Kidney tubule cell (primary cell): ENCODE measurements around the gene KCNT1.

ENCODE experiments used
- DNase-seq: peaks from one replicate; pipeline ENCODE4 v3.0.0-alpha.2; 2018; ENCODE audit warnings: low spot score

KCNT1 gene

GRCh38 chr9:135747311-135747710, 45.3 kb downstream of the KCNT1 start:
- no peak for DNase-seq

DNA sequence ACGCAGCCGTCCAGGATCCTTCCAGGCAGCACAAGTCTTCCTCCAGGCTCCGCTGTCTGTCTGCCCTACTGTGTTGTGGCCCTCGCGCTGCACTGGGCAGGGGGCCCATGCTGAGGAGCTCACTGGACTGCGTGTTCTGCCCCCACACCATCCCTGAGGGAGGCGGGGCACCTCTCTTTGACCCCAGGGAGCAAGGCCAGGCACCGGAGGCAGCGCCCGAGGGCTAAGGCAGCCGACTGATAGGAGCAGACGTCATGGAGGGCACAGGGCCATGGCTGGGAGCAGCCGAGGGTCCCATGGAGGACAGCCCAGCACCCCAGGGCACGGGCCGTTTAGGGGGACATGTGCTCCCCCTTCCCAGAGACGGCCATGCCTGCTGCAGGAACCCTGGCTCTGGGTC, 46.7 kb downstream of the KCNT1 start:
- no peak for DNase-seq

- no peak for DNase-seq
Observed at GRCh38 chr9:135749171-135750045, 47.4 kb downstream of the KCNT1 start.

DNA sequence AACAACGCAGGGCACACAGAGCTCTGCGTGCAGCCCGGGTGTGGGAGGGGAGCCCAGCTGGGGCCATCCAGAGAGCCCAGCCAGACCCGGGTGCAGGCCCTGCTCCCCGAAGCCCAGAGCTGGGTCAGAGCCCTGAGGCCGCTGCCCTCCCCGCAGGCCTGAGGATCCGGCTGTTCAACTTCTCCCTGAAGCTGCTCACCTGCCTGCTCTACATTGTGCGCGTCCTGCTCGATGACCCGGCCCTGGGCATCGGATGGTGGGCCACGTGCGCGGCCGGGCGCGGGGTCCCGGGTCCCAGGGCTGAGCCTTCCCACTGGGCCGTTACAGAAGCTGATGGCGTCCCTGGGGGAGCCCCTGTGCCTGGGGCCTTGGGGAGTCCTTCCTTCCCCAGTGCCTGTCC, 48.8 kb downstream of the KCNT1 start:
- no peak for DNase-seq

DNA sequence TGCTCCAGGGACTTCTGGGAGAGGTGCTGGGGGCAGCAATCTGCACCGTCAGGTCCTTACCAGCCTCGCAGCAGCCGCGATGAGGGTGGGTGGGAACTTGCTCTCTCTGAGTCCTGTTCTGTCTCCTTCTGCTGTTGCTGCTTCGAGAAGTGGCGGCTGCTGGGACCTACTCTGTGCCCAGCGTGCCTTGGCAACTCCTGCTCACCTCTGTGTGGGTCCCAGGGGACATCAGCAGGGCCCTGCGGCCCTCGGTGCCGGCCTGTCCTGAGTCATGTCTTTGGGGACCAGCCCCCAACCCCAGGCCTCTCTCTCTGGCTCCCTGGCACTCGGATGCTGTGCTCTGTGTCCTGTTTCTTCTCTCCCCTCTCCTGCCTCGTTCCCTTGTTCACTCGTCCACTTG, 49.5 kb downstream of the KCNT1 start:
- DNase-seq, result no peak

- no peak for DNase-seq
Observed at GRCh38 chr9:135752281-135753204, 50.6 kb downstream of the KCNT1 start.

DNA sequence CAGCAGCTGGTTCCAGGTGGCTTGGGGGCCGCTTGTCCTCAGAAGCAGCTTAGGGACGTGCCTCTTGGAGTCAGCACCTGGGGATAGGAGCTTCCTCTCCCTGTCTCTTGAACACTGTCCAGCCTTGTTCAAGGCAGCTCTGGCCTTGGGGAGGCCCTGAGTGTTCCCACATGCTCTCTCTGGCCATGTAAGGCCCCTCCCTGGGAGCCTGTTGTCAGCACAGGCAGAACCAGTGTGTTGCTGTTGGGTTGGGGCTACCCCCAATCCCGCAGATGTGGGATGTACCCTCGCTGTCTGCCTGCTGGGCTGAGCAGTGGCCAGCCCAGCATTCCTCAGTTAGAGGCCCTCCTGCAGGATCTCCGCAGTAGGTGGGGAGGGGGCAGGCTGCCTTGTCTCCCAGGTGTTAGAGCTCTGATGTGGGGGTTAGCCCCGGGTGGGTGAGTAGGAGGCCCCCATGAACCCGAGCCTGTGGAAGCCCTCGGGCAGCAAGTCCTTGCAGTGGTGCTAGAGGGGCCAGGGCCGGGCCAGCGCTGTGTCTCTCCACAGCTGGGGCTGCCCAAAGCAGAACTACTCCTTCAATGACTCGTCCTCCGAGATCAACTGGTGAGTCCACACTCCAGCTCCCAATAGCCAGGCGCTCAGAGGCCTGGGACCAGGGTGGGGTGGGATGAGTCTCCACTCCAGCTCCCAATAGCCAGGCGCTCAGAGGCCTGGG, 51.6 kb downstream of the KCNT1 start:
- DNase-seq, result no peak

GRCh38 chr9:135756576-135756975, 54.6 kb downstream of the KCNT1 start:
- DNase-seq, result no peak

DNA sequence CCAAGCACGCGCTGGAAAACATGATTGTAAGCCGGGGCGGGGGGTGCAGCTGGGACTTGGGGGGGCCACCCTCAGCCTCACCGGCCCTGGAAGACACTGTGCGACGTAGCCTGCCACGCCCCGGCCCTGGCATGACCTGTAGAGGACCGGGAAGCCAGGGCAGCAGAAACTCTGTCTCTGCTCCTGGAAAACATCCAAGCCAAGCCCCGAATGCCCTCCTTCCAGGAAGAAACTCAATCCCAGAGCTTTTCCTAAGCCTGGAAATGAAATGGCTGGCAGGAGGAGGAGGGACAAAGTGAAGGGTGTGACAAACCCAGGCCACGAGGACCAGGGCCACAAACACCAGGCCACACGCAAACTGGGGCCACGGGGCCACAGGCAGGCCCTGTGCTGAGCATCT, 55.4 kb downstream of the KCNT1 start:
- DNase-seq, result no peak

DNA sequence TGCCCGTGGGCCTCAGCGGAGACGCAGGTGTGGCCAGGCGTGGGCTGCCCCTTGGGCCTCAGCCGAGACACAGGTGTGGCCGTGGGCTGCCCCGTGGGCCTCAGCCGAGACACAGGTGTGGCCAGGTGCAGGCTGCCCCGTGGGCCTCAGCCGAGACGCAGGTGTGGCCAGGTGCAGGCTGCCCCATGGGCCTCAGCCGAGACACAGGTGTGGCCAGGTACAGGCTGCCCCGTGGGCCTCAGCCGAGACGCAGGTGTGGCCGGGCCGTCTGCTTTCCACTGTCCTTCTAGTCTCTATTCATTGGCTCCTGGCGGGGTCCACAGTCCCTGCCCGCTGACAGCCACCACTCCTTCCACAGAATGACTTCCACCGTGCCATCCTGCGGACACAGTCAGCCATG, 56.1 kb downstream of the KCNT1 start:
- DNase-seq, result no peak

- no peak for DNase-seq
Observed at GRCh38 chr9:135758870-135759269, 56.9 kb downstream of the KCNT1 start.

GRCh38 chr9:135759676-135760300, 57.8 kb downstream of the KCNT1 start:
- DNase-seq, result no peak

DNA sequence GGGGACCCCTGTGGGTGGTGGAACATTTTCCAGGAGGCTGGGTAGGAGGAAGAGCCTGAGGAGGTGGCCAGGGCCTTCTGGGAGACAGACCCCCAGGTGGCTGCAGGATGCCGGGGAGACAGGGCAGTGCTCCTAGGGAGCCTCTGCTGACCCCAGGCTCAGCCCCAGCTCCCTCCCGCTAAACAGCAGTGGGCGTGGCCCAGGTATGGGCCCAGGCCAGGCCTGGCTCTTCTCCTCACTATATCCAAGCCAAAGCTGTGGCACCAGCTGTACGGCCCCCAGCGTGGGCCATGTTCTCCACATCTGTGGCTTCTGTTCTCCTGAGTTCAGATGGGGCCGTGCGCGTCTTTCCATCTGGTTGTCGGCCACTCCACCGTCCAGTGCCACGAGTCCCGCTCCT, 58.5 kb downstream of the KCNT1 start:
- no peak for DNase-seq

GRCh38 chr9:135761150-135761844, 59.3 kb downstream of the KCNT1 start:
- DNase-seq, result no peak

GRCh38 chr9:135761845-135762168, 59.8 kb downstream of the KCNT1 start:
- DNase-seq, result no peak

- DNase-seq, result no peak
Observed at GRCh38 chr9:135762921-135763320, 60.9 kb downstream of the KCNT1 start.

DNA sequence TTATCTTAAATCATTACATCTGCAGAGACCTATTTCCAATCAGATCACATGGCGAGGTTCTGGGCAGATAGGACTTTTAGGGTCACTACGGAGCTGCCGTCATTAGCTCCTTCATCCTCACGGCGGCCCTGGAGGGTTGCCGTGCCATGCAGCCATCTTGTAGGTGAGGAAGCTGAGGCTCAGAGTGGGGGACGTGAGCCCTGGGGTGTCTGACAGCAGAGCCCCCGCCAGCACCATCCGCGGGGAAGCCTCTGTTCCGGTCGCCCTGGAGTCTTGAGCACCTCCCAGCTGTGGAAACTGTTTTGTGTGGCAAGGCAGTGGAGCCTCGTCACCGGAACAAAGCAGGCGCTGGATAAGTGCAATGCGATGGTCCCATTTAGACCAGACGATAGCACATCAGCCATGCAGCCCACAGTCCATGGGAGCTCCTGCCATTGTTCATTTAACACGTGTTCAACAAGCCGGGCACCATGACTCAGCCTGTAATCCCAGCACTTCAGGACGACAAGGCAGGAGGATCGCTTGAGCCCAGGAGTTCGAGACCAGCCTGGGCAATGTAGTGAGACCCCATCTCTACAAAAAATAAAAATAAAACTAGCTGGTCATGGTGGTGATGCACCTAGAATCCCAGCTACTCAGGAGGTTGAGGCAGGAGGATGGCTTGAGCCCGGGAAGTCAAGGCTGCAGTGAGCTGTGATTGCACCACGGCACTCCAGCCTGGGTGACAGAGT, 61.9 kb downstream of the KCNT1 start:
- no peak for DNase-seq

GRCh38 chr9:135764731-135765130, 62.7 kb downstream of the KCNT1 start:
- no peak for DNase-seq

DNA sequence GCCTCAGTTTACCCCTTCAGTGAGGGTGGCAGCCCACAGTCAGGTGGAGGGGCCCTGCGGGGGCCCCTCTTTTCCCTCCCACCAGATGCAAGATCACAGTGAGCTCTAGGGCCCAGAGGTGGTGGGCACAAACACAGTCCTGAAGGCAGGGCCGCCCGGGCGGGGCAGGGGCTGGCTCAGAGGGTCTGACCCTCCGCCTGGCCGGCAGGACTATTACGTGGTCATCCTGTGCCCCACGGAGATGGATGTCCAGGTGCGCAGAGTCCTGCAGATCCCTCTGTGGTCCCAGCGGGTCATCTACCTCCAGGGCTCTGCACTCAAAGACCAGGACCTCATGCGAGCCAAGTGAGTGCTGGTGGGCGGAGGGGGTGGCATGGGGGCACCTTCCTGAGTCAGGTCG, 63.4 kb downstream of the KCNT1 start:
- no peak for DNase-seq

DNA sequence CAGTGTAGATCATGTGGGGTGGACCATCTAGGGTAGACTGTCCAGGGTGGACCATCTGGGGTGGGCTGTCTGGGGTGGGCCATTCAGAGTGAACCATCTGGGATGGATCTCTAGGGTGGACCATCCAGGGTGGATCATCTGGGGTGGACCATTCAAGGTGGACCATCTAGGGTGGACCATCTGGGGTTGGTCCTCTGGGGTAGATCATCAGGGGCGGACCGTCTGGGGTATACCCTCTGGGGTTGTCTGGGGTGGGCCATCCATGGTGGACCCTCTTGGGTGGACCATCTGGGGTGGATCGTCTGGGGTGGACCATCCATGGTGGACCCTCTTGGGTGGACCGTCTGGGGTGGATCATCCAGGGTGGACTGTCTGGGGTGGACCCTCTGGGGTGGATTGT, 64.3 kb downstream of the KCNT1 start:
- DNase-seq, result no peak

DNA sequence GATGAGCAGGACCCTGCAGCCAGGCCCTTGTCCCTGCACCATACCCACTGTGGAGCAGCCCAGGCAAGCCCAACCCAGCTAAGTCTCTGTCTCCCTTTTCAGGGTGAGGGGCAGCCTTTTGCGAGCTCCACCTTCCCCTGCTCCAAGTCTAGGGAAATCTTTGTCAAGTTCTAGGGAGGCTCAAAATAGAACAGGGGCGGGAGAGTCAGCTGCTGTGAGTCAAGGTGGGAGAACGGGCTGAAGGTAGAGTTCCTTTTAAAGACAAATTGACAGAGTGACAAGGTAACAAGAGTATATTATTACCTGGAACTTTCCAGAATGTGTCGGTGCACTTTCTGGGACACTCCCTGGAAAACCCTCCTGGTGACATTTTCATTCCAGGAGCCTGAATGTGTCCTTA, 64.7 kb downstream of the KCNT1 start:
- DNase-seq, result no peak
